Dedifferentiated amniotic fluid mesenchymal stem cell (primary cell): ENCODE measurements around the gene TRAF1.
A peak's percentile ranks its signal among the peaks of the same experiment; 100 is the strongest.

Source experiments
- DNase-seq: peaks from one replicate; pipeline ENCODE4 v3.0.0-alpha.2; 2016; ENCODE audit errors: extremely low spot score

The TRAF1 gene

GRCh38 chr9:120870206-120870605 is 56.4 kb downstream of the TRAF1 start:
- no peak for DNase-seq

DNA sequence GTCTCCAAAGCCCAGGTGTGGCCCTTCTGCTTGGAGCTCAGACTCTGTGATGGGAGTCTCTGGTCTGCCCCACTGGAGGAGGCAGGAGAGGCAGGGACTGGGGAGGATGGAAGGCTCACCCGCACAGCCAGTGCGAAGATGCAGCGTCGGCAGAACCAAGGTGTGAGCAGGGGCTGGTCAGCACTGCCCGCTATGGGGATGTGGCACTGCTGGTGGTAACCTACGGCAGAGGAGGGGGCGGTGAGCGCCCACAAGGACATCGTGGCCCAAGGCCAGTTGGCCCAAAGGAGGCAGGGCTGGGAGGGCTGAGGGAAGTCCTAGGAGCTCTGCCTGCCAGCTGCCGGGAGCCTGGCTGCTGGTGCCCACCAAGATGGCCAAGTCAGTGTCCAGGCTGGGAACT is 56.9 kb downstream of the TRAF1 start:
- no peak for DNase-seq

- DNase-seq: no peak
Observed at GRCh38 chr9:120869360-120869687, 57.3 kb downstream of the TRAF1 start.

GRCh38 chr9:120868676-120869359 is 57.8 kb downstream of the TRAF1 start:
- DNase-seq: peak; percentile 84

DNA sequence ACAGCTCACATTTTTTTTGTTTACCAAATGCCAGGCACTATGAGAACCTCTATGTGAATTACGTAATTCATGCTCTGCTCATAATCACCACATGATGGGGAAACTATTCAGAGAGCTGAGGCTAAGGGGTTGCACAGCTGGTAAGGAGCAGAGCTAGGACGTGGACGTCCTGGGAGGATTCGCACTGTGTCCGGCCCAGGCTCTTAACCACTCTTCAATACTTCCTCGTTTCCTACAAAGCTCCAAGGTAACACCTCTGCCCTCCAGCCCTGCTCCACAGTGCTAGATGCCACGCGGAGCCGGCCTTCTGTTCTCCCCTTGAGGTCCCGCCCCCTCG is 58.3 kb downstream of the TRAF1 start:
- no peak for DNase-seq

GRCh38 chr9:120867676-120868338 is 58.8 kb downstream of the TRAF1 start:
- no peak for DNase-seq

DNA sequence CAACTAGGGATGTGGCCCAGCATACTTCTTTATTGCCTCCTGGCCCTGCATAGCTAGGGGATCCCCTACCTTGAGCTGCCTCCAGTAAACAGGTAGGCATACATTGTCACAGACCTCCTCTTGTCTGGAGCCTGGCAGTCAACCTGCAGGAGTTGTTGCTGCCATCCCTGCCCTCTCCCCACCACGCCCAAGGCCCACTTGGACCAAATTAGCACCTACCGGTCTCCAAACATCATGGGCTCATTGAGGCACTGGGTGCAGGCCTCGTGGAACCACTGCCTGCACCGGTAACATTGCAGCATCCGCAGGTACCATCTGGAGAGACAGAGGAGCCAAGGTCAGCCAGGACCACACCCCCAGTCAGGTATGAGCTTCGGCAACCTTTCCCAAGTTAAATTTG is 59.9 kb downstream of the TRAF1 start:
- DNase-seq: no peak

GRCh38 chr9:120865809-120866208 is 60.8 kb downstream of the TRAF1 start:
- no peak for DNase-seq

- no peak for DNase-seq
Observed at GRCh38 chr9:120865176-120865575, 61.4 kb downstream of the TRAF1 start.

- DNase-seq: no peak
Observed at GRCh38 chr9:120864719-120865118, 61.9 kb downstream of the TRAF1 start.

GRCh38 chr9:120863833-120864232 is 62.8 kb downstream of the TRAF1 start:
- no peak for DNase-seq

- no peak for DNase-seq
Observed at GRCh38 chr9:120862452-120862851, 64.1 kb downstream of the TRAF1 start.

DNA sequence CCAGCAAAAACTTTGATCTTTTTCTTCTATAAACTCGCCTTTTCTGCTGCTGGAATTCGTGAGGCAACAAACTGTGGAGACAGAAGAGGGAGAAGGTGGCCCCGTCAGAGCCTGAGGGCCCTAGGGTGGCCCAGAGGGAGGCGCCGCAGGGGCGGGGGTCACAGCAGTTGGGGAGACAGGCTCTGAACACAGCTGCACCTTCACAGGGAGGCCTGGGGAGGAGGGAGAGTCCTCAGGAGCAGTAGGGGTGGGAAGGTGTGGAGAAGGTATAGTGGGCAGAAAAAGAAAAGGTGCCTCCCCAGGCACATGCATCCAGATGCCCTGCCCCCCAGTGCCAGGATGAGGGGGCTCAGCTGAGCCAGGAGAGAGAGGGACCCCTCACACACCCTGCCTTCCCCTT is 64.7 kb downstream of the TRAF1 start:
- DNase-seq: no peak

- no peak for DNase-seq
Observed at GRCh38 chr9:120860083-120860482, 66.5 kb downstream of the TRAF1 start.

GRCh38 chr9:120859361-120859760 is 67.2 kb downstream of the TRAF1 start:
- DNase-seq: no peak

DNA sequence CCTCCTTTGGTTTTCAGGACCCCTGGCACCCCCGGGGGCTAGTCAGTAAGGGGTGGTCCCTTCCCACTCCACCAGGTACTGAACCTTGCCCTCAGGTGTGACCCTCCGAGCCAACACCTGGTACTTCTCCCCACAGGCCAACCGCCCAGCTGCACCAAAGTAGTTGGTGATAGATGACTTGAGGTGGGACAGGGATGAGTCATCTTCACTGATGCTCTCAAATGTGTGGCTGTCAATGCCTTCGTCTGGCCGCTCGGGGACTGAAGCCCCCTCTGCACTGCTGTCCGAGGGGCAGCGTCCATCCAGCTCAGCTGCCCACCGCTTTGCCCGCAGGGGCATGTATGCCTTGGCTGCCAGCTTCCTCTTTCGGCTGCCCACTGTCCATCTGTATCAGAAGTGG is 68.7 kb downstream of the TRAF1 start:
- DNase-seq: no peak

DNA sequence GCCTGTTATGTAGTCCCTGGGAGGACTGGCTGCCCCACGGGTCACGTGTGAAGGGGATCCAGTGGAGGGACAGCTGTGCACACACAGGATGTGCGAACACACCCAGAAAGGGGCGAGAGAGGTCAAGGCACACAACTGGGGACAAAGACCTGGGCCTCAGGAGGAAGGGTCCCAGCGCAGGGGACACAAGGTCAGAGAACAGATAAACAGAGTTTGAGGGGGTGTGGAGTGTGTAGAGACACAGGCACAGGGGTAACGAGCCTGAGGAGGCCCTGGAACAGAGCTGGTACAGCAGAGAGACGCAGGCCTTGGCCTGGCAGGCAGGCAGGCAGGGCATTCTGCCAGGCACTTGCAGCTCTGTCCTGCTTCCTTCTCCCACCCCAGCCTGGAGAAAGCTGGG is 69.1 kb downstream of the TRAF1 start:
- DNase-seq: no peak

- DNase-seq: no peak
Observed at GRCh38 chr9:120856700-120857099, 69.9 kb downstream of the TRAF1 start.

DNA sequence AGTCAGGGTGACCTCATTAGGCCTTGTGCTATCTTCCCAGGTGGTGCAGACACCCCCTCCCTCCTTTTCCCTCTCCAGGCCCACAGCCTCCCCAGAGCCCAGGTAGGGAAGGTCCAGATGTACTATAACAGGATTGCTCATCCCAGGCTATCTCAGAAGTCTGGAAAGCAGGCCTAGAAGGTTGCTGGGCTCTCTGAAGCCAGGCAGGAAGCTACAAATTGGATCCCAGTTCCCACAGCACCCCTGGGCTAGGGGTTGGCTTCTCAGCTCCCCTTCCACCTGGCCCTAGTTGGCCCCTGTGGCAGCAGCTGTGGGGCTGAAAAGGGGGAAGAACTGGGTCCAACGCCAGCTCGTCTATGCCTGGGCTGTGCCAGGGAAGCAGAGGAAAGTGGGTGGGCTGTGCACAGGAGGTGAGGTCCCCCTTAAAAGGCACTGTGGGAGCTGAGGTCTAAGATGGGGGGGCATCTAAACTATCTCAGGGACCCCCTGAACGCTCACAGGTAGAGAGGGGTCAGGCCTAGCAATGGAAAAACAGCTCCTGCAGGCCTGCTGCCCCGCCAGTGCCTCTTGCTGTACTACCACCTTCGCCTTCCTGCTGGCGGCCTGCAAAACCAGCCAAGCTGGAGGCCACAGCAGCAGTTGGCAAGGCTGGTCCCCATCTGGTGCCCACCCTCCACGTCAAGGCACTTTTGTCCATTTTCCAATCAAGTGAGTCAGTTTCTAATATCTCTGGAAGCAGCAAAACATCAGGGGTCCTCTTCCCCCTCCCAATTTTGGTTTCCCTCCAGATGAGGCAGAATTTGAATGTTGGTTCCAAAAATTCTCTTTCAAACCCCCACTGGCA is 70.5 kb downstream of the TRAF1 start:
- no peak for DNase-seq

- no peak for DNase-seq
Observed at GRCh38 chr9:120854596-120855327, 71.8 kb downstream of the TRAF1 start.

GRCh38 chr9:120853198-120853597 is 73.4 kb downstream of the TRAF1 start:
- no peak for DNase-seq
